Ascending aorta (tissue), 2 donors: ENCODE results near the gene PTGES3. TPM values are rescaled to one million over a fixed set of nuclear protein-coding genes. Genes with fewer than 3 reads are reported as not detected.
A peak's percentile ranks its signal among the peaks of the same experiment; 100 is the strongest.
"Not testable (repeated sequence)": the region's sequence is repeated elsewhere in the genome, so short reads cannot be mapped to it uniquely, and the experiment has no call there.

Experiments
- DNase-seq, 2 donors: peaks; one replicate each; pipeline ENCODE4 v3.0.0-alpha.2; 2019; ENCODE audit warnings: low spot score in 2 of 2
- H3K27ac ChIP-seq, 2 donors: fragments of 200-600 bp; sonication (generic); one replicate each; pipeline ENCODE4 v1.5.1; 2016 to 2017; ENCODE audit warnings: mild to moderate bottlenecking in 1 of 2
- H3K27me3 ChIP-seq: fragments of 200-600 bp; sonication (generic); one replicate; pipeline ENCODE4 v1.5.1; 2017
- H3K36me3 ChIP-seq, 2 donors: fragments of 200-600 bp; sonication (generic); one replicate each; pipeline ENCODE4 v1.5.1; 2016
- H3K4me1 ChIP-seq, 2 donors: fragments of 200-600 bp; sonication (generic); one replicate each; pipeline ENCODE4 v1.5.1; 2016 to 2017; ENCODE audit warnings: mild to moderate bottlenecking in 1 of 2
- H3K4me3 ChIP-seq, 2 donors: fragments of 200-600 bp; sonication (generic); one replicate each; pipeline ENCODE4 v1.5.1; 2016 to 2017; ENCODE audit warnings: mild to moderate bottlenecking in 1 of 2
- H3K9me3 ChIP-seq, 2 donors: fragments of 200-600 bp; sonication (generic); one replicate each; pipeline ENCODE4 v1.5.1; 2016
- intact Hi-C: fragments of 100-400 bp; cut with DNase I; formaldehyde crosslinking; loops from one replicate; pipeline ENCODE4 v1.15.1; 2023
- total RNA-seq: library from RNA; depleted of rRNA; stranded (reverse); fragments of >200 nt; gene quantifications from one replicate; pipeline ENCODE4 v1.1.0, GENCODE V29; 2016
- TF ChIP-seq, protein P1 (sequence below), 3 experiments: fragments of 200-600 bp in 2 of 3; fragments of 450-650 bp in 1 of 3; sonication (generic) in 2 of 3; IDR thresholded peaks; one replicate each; pipeline ENCODE4 v1.5.1; 2016 to 2019; ENCODE audit warnings: antibody characterized with exemption in 3 of 3, mild to moderate bottlenecking in 1 of 3, moderate library complexity in 1 of 3

The PTGES3 gene, protein sequence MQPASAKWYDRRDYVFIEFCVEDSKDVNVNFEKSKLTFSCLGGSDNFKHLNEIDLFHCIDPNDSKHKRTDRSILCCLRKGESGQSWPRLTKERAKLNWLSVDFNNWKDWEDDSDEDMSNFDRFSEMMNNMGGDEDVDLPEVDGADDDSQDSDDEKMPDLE
- 62.2 TPM for total RNA-seq

DNA sequence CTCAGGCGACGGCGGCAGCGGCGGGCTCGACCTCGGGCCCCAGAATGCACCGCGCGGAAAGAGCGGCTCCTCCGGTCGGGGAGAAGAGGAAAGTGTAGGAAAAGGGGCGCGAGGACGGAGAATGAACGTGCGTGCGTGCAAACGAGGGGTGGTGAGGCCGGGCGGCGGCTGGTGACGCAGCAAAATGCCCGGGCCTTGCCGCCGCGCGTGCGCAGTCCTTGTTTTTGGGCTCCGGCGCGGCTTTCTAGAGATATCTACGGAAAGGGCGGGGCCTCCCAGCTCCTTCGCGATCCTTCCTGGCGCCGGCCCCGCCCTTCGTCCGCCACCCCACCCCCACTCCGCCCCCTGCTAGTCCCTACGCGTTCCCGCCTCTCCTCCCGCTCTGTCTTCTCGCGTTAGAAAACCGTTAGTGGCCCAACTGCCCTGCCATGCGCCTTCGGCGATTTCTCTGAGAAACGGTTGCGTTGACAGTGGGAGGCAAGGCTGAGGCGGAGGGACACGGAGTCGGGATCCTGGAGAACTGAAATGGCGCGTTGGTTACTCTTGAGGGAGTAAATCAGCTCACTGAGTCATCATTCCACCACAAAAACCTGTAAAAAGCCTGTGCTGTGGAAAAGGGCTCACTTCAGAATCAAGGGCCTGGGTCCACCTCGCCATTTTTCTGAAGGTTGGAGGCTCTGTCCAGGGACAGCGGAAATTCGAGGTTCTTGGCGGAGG, at the start of gene PTGES3:
Gene PTGES3 (minus strand): TSS at position 156 of the 717 bp plus-strand sequence. CDS start 285 bp downstream, outside the sequence.
- TF ChIP-seq, protein P1, sequence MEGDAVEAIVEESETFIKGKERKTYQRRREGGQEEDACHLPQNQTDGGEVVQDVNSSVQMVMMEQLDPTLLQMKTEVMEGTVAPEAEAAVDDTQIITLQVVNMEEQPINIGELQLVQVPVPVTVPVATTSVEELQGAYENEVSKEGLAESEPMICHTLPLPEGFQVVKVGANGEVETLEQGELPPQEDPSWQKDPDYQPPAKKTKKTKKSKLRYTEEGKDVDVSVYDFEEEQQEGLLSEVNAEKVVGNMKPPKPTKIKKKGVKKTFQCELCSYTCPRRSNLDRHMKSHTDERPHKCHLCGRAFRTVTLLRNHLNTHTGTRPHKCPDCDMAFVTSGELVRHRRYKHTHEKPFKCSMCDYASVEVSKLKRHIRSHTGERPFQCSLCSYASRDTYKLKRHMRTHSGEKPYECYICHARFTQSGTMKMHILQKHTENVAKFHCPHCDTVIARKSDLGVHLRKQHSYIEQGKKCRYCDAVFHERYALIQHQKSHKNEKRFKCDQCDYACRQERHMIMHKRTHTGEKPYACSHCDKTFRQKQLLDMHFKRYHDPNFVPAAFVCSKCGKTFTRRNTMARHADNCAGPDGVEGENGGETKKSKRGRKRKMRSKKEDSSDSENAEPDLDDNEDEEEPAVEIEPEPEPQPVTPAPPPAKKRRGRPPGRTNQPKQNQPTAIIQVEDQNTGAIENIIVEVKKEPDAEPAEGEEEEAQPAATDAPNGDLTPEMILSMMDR (IDR thresholded peaks at IDR 0.05): no peak
- H3K9me3 ChIP-seq: no peaks in the 10 kb centered on the region
- intact Hi-C loops: loop anchor here (1.0 to 2.0 kb wide), 3 partner anchors 37 to 51 kb away; partner anchors contain the start of gene NACA
- peaks cover 8 to 22% of the 10 kb centered on the region in 2 donors for H3K4me1 ChIP-seq
- peak within 1 kb of the TSS; percentile 87 to 92 for H3K4me3 ChIP-seq
- H3K27me3 ChIP-seq: no peaks in the 10 kb centered on the region
- no peaks in the 10 kb centered on the region for H3K36me3 ChIP-seq
- peak; percentile 93 to 99 for DNase-seq
- H3K27ac ChIP-seq: peak within 1 kb of the TSS; percentile 99 to 100

DNA sequence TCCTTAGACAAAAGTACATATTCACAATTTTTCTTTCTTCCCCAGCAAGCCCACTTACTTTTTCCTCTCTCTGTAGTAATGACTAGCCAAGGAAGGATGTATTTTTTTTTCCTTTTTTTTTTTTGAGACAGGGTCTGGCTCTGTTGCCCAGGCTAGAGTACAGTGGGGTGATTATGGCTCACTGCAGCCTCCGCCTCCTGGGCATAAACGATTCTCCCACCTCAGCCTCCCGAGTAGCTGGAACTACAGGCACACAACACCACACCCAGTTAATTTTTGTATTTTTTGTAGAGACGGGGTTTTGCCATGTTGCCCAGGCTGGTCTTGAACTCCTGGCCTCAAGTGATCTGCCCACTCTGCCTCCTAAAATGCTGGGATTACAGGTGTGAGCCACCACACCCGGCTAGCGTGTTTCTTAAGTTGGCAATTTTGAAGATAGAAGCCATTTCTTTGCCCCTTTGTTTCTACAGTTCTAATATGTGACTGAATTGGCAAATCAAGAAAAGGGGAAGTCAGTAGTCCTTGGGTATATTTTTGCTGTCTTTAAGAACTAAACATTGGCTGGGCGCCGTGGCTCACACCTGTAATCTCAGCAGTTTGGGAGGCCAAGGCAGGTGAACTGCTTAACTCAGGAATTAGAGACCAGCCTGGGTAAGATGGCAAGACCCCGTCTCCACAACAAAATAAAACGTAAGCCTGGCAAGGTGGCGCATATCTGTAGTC, 40.2 kb upstream of the PTGES3 start:
- peaks cover 0 to under 1% of the 10 kb centered on the region in 2 donors for H3K4me1 ChIP-seq
- H3K27me3 ChIP-seq: no peaks in the 10 kb centered on the region
- no peaks in the 10 kb centered on the region for H3K9me3 ChIP-seq
- TF ChIP-seq, protein P1 (IDR thresholded peaks at IDR 0.05): no peak
- no peak for DNase-seq
- peaks cover 0 to 8% of the 10 kb centered on the region in 2 donors for H3K36me3 ChIP-seq
- H3K27ac ChIP-seq: no peak overlapping the region
- intact Hi-C loops: no loop called here
- no peak overlapping the region for H3K4me3 ChIP-seq

DNA sequence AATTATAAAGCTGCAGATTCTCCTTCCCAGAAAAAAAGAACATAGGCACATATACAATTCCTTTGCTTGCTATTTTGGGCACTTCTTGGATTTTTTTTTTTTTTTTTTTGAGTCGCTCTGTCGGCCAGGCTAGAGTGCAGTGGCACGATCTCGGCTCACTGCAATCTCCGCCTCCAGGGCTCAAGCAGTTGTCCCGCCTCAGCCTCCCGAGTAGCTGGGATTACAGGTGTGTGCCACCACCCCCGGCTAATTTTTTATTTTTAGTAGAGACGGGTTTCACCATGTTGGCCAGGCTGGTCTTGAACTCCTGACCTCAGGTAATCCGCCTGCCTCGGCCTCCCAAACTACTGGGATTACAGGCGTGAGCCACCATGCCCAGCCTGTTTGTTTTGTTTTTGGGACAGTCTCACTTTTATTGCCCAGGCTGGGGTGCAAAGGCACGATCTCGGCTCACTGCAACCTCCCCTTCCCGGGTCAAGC, 38.2 kb upstream of the PTGES3 start:
- Histone ChIP-seq H3K4me1 (peaks cover 0 to 20% of the 10 kb centered on the region in 2 donors), H3K4me3 (peak overlapping the region in 1 of 2 donors; percentile 72), H3K27ac (peak overlapping the region; percentile 89 to 90)
- H3K36me3 ChIP-seq, intact Hi-C loops, H3K27me3 ChIP-seq, DNase-seq, H3K9me3 ChIP-seq: not testable (repeated sequence)

DNA sequence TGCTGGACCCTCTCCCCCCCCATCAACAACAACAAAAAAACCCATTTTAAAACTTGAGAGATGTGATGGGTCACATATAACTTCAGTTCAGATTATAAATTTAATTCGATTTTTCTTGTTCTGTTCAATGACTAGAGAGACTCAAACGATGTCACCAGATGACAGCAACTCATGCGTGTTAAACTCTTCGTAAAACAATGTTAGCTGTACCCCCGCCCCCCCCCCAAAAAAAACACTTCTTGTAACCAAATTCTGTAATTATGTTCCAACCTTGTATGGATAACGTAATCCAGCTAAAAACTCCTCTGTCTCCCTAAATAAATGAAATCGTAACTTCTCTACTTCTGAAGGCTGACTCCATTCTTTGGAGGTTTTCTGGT, 37.6 kb upstream of the PTGES3 start:
- peaks cover 0 to 25% of the 10 kb centered on the region in 2 donors for H3K4me1 ChIP-seq
- no peaks in the 10 kb centered on the region for H3K27me3 ChIP-seq
- intact Hi-C loops: loop anchor here (1.0 to 2.0 kb wide), 4 partner anchors 27 to 89 kb away; partner anchors contain the start of genes PRIM1 and PTGES3
- TF ChIP-seq, protein P1 (IDR thresholded peaks at IDR 0.05): no peak
- DNase-seq: no peak
- peak overlapping the region; percentile 89 to 90 for H3K27ac ChIP-seq
- H3K4me3 ChIP-seq: peak overlapping the region; percentile 72 to 84
- peaks cover 1 to 2% of the 10 kb centered on the region in 2 donors for H3K36me3 ChIP-seq
- no peaks in the 10 kb centered on the region for H3K9me3 ChIP-seq

DNA sequence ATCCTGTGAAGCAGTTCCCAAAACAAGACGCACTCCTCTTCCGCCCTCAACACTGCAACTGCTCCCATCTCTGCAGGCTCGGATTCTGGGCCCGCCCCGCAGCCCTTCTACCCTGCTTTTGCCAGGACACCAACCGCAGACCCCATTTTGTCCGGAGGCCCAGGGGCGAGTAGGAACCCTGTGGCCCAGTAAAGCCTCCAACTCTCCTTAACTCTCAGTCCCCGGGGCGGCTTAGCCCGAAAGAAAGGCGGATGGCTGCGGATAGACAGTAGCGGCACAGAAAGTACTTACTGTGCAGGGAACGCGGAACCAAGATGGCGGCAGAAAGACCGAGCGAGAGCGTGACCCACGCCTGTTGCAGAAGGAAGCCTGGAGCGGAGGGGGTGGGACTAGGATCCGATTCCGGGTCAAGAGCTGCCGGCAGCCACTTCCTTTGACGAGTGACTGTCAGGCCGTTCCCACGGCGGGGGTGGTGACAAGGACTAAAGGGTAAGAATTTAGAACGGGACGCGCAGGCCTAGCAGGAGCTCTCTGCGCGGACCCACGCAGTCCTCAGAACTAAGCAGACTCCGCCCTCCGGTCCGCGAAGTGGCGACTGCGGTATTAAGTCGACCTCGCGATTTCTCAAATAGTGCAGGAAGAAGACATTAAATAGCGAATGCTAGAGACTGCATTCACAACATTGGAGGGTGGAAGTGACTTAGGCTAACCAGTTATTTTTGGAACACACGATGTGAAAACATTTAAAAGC, 37.1 kb upstream of the PTGES3 start, which contains the start of gene NACA:
Gene NACA (minus strand): TSS at position 328 of the 751 bp plus-strand sequence. CDS start 778 bp downstream, outside the sequence.
- intact Hi-C loops: loop anchor here (1.0 to 2.0 kb wide), 4 partner anchors 28 to 88 kb away; partner anchors contain the start of genes PRIM1 and PTGES3
- Histone ChIP-seq H3K36me3 (peaks cover 5 to 7% of the 10 kb centered on the region in 2 donors), H3K9me3 (no peaks in the 10 kb centered on the region), H3K27ac (peak within 1 kb of the TSS; percentile 89 to 90), H3K4me1 (peaks cover 0 to 26% of the 10 kb centered on the region in 2 donors), H3K27me3 (no peaks in the 10 kb centered on the region), H3K4me3 (peak within 1 kb of the TSS; percentile 72 to 84)
- DNase-seq: peak; percentile 96 to 100
- TF ChIP-seq, protein P1 (IDR thresholded peaks at IDR 0.05): no peak
